LNCAP (cell line): ENCODE data around the gene FMOD.

Experiments
- TF ChIP-seq, protein P1 (sequence below): fragments of 450-650 bp; IDR thresholded peaks from 2 replicates; pipeline ENCODE4 v1.5.1; 2017; ENCODE audit warnings: mild to moderate bottlenecking

Gene FMOD

DNA sequence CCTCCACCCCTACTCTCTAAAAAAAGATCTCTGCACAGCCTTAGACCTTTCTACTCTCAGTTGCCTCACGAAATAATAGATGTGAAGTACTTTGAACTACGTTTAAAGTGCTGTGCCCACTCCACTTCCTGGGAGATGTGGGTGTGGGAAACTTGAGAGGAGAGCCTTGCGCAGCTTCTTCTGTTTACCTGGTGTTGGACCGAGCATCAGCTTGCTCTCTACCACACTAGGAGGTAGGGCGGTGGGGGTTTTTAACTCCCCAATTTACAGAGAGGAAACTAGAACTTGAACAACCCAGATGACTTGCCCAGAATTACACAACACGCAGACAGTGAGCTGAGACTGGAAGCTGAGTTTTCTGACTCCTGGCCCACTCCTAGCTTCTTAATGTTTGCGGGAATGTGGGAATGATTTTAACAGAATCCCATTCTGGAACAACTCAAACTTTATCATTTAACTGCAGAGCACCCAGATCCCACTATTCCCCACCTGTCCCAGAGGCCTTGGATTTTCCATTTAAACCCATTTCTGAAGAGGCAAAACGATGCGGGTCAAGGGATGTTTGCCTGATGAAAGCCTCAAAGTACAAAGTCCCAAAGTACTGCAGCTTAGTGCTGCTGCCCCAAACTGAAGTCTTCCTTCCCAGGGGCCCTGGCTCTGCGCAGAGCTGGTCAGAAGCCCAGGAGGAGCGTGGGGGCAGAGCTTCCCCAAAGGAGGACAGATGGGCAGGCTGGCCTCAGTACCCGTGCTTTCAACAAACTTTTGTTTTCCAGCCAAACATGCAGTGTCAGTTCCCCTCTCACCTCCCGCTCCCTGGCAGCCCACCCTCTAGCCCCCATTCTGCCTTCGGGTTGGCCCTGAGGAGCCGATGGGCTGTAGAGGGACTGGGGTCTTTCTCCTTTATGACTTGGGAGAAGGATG is 26.6 kb downstream of the FMOD start:
- TF ChIP-seq, protein P1, sequence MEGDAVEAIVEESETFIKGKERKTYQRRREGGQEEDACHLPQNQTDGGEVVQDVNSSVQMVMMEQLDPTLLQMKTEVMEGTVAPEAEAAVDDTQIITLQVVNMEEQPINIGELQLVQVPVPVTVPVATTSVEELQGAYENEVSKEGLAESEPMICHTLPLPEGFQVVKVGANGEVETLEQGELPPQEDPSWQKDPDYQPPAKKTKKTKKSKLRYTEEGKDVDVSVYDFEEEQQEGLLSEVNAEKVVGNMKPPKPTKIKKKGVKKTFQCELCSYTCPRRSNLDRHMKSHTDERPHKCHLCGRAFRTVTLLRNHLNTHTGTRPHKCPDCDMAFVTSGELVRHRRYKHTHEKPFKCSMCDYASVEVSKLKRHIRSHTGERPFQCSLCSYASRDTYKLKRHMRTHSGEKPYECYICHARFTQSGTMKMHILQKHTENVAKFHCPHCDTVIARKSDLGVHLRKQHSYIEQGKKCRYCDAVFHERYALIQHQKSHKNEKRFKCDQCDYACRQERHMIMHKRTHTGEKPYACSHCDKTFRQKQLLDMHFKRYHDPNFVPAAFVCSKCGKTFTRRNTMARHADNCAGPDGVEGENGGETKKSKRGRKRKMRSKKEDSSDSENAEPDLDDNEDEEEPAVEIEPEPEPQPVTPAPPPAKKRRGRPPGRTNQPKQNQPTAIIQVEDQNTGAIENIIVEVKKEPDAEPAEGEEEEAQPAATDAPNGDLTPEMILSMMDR, result no peak

DNA sequence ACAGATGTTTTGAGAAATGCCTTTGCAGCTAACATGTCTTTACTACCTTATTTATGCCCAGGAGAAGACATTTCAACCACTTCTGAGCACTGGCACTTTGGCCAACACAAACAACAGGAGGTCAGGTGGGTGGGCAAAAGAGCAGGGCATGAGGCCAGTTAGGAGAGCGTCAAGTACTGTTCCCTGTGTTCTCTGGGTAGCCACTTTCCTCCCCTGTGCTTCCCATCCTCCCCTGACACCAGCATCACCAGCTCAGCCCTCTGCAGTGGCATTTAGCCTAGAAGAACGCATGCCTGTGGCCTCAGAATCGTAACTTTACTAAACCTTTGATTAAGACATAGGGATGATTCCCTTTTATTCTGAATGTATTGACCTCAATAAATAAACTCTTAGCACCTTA is 27.3 kb downstream of the FMOD start:
- TF ChIP-seq, protein P1, result no peak

DNA sequence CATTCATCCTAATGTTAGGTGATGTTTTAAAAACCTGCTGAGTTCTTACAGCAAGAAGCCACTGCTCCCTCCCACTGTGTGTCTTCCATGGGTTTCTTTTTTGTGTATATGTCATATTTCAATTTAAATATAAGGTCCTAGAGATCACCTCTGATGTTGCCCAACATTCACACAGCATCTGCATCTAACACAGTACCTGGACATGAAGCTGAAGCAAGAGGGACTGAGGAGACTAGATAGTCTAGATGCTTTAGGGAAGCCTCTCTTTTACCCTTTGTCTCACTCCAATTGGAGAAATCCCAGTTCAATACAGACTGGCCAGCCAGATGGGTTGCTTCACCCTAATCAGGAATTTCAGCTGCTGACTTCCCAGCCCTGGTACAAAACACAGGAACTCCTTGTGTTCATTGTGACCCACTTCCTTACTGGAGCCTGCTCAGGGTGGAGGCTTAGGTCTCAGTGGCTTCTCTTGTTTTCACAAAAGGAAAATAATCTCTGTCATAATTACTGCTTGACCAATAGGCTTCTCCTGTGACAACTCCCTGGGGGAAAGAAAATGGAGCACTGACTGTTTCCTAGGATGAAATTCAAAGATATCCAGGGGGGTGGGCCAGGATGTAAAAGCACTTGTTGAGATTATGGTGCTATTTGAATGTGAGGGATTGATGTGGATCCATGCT is 28.3 kb downstream of the FMOD start:
- TF ChIP-seq, protein P1, result no peak

DNA sequence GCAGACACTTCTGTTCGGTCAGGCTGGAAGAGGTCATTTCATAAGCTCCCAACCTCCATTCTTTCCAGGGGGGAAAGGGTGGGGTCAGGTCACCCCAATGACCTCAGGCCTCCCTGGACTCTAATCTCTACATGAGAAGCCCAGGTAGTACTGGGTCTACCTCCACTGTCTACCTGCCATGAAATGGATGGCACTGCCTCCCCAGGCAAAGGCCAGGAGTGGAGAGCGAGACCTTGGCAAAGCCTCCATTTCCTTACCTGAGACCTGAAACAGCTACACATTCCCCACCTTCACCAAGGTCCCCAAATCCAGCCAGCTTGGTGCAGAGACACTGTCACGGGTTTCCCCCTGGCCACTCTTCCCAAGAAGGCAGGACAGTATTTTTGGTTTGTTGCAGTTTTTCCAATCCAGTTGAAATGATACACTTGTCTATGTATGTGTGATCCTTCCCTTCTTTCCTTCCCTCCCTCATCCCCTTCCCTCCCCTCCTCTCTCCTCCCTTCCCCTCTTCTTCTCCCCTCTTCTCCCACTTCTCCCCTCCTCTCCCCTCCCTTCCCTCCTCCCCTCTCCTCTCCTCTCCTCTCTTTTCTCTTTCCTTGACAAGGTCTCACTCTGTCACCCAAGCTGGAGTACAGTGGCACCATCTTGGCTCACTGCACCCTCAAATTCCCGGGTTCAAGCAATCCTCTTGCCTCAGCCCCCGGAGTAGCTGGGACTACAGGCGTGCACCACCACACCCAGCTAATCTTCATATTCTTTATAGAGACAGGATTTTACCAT is 29.5 kb downstream of the FMOD start:
- TF ChIP-seq, protein P1, result no peak

DNA sequence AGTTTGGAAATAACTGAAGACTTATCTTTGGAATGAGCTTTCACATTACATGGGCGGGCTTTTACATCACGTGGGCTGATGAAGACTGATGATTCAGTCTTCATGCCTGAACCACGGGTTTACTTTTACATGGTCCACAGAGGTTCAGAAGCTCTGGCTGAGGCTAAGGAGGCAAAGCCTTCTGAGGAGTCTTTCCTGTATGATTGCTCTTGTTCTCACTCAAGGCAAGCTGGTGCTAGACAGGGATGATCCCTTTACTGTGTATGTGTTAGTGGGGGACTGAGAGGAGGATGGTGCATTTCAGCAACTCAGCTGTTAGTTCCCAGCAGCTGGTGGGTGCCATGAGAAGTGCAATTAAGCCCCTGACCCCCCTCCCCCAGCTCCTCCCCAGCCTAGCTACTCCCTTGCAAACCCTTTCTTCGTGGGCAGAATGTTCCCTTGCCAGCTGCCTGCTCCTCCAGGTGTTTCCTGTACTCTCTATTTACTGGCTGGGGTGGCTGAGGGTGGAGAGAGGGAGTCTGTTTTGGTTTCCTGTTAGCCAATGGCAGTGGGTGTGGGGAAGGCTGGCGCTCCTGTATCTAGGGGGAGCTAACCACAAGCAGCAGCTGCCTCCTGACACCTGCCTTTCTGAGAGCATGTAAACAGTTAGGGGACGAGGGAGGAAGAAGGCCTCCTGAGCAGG is 30.2 kb downstream of the FMOD start:
- TF ChIP-seq, protein P1, result no peak

DNA sequence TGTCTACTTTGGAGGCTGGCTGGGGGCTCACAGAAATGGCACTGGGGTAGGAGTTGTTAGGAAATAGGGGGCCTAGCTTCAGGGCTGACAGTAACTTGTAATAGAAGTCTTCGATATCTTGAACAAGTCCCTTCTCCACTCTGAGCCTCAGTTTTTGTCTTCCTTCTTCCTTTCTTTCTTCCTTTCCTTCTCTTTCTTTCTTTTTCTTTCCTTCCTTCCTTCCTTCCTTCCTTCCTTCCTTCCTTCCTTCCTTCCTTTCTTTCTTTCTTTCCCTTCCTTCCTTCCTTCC is 32.7 kb downstream of the FMOD start:
- TF ChIP-seq, protein P1, result no peak
